DMS79 treated with DMSO at 0.1 percent for 48 hours (cell line): ENCODE results near the gene EFHD1.
A peak's percentile ranks its signal among the peaks of the same experiment; 100 is the strongest.
"Not testable (repeated sequence)": the region's sequence is repeated elsewhere in the genome, so short reads cannot be mapped to it uniquely, and the experiment has no call there.

ENCODE experiments used
- DNase-seq: peaks from one replicate; lab custom pipeline; 2025; lab: John Stamatoyannopoulos, UW

EFHD1 gene

GRCh38 chr2:232696609-232697058, 63.2 kb downstream of the EFHD1 start:
- DNase-seq, result no peak

GRCh38 chr2:232697059-232697806, 63.8 kb downstream of the EFHD1 start, which contains the start of gene GIGYF2:
Gene GIGYF2, plus strand, starts transcription at chr2:232697331. Its CDS starts 37,867 bp downstream, at chr2:232735198.
- DNase-seq, result peak; percentile 95

GRCh38 chr2:232697807-232698110, 64.4 kb downstream of the EFHD1 start:
- DNase-seq, result peak; percentile 21

GRCh38 chr2:232698556-232699091, 65.2 kb downstream of the EFHD1 start:
- DNase-seq, result no peak

GRCh38 chr2:232699110-232699509, 65.7 kb downstream of the EFHD1 start:
- DNase-seq, result no peak

GRCh38 chr2:232700154-232700553, 66.8 kb downstream of the EFHD1 start:
- no peak for DNase-seq

GRCh38 chr2:232707076-232707475, 73.7 kb downstream of the EFHD1 start:
- no peak for DNase-seq

- no peak for DNase-seq
These were observed 80.1 kb downstream of the EFHD1 start for GRCh38 chr2:232713505-232713904.

GRCh38 chr2:232714969-232715368, 81.6 kb downstream of the EFHD1 start:
- DNase-seq, result no peak

- not testable (repeated sequence) for DNase-seq
These were observed 86.7 kb downstream of the EFHD1 start for GRCh38 chr2:232720056-232720455.

GRCh38 chr2:232721261-232721660, 87.9 kb downstream of the EFHD1 start:
- DNase-seq, result no peak

- no peak for DNase-seq
These were observed 88.5 kb downstream of the EFHD1 start for GRCh38 chr2:232721882-232722281.

- DNase-seq, result no peak
These were observed 89.6 kb downstream of the EFHD1 start for GRCh38 chr2:232723027-232723426.

GRCh38 chr2:232728785-232729184, 95.4 kb downstream of the EFHD1 start:
- DNase-seq, result no peak

- no peak for DNase-seq
These were observed 98.1 kb downstream of the EFHD1 start for GRCh38 chr2:232731470-232731869.
